AG08396 (cell line): ENCODE measurements around the gene STK40.

Experiments used
- DNase-seq: peaks from one replicate; pipeline ENCODE4 v3.0.0; 2012; ENCODE audit warnings: low spot score, mixed read lengths

The STK40 gene

GRCh38 chr1:36397378-36398230 is 11.9 kb upstream of the STK40 start, which contains the start of gene LSM10:
TSS of gene LSM10 (minus strand) at chr1:36397908. CDS start at chr1:36394129, 3,779 bp downstream.
- peak; percentile 94 for DNase-seq

- DNase-seq, result no peak
Observed at GRCh38 chr1:36397083-36397377, 11.3 kb upstream of the STK40 start.

GRCh38 chr1:36396359-36396758 is 10.6 kb upstream of the STK40 start:
- no peak for DNase-seq

- DNase-seq, result no peak
Observed at GRCh38 chr1:36393686-36394085, 8.0 kb upstream of the STK40 start.

- no peak for DNase-seq
Observed at GRCh38 chr1:36392836-36393235, 7.1 kb upstream of the STK40 start.

- no peak for DNase-seq
Observed at GRCh38 chr1:36391271-36391670, 5.5 kb upstream of the STK40 start.

- DNase-seq, result no peak
Observed at GRCh38 chr1:36390411-36390810, 4.7 kb upstream of the STK40 start.

GRCh38 chr1:36389999-36390398 is 4.3 kb upstream of the STK40 start:
- DNase-seq, result no peak

GRCh38 chr1:36389261-36389660 is 3.5 kb upstream of the STK40 start:
- DNase-seq, result no peak

GRCh38 chr1:36387141-36387949 is 1.6 kb upstream of the STK40 start:
- peak; percentile 36 for DNase-seq

GRCh38 chr1:36386265-36387140 is 779 bp upstream of the STK40 start:
- peak; percentile 96 for DNase-seq

- DNase-seq, result no peak
Observed at GRCh38 chr1:36384542-36385409, 948 bp downstream of the STK40 start.

GRCh38 chr1:36383240-36383639 is 2.5 kb downstream of the STK40 start:
- no peak for DNase-seq

GRCh38 chr1:36382669-36383068 is 3.1 kb downstream of the STK40 start:
- no peak for DNase-seq

GRCh38 chr1:36382231-36382630 is 3.5 kb downstream of the STK40 start:
- no peak for DNase-seq

- no peak for DNase-seq
Observed at GRCh38 chr1:36381405-36381804, 4.3 kb downstream of the STK40 start.

- DNase-seq, result no peak
Observed at GRCh38 chr1:36380782-36381181, 4.9 kb downstream of the STK40 start.

GRCh38 chr1:36380143-36380619 is 5.5 kb downstream of the STK40 start:
- DNase-seq, result no peak

GRCh38 chr1:36377791-36378492 is 7.8 kb downstream of the STK40 start:
- no peak for DNase-seq

- no peak for DNase-seq
Observed at GRCh38 chr1:36372617-36373016, 13.1 kb downstream of the STK40 start.
